Measurements from ENCODE around the gene MSH5. TPM values are rescaled to one million over a fixed set of nuclear protein-coding genes. Genes with fewer than 3 reads are reported as not detected.

MSH5 gene
- polyA plus RNA-seq, 1 donor (not counting 4 experiments of a cell fraction or from before 2014, with no cell fraction given) = 14.8 TPM

GRCh38 chr6:31794294-31794865, 54.6 kb downstream of the MSH5 start:
- Histone ChIP-seq H3K4me2 (ENCODE audit: control insufficient read depth, extremely low read depth, insufficient read depth, low read depth, low read length) (peak overlapping the region; percentile 72), H3K9me1 (ENCODE audit: control insufficient read depth, extremely low read depth, insufficient read depth, low read length) (no peaks in the 10 kb centered on the region), H3K9me3 (ENCODE audit: control insufficient read depth, low read depth, low read length) (no peaks in the 10 kb centered on the region), H3K4me3 (ENCODE audit: control insufficient read depth in 2 of 3, extremely low read depth in 1 of 3, insufficient read depth in 2 of 3, low read depth in 1 of 3, low read length in 3 of 3) (peak overlapping the region; percentile 78 to 90 (median 80)), H3K36me3 (ENCODE audit: control insufficient read depth in 2 of 2, extremely low read depth in 1 of 2, insufficient read depth in 2 of 2, low read length in 2 of 2) (peaks cover 9 to 26% of the 10 kb centered on the region in 2 experiments), H4K20me1 (ENCODE audit: control insufficient read depth, extremely low read depth, insufficient read depth, low read length) (no peaks in the 10 kb centered on the region), H3K9ac (ENCODE audit: control insufficient read depth, extremely low read depth, insufficient read depth, low read length) (peak overlapping the region; percentile 98), H3K4me1 (ENCODE audit: control insufficient read depth, extremely low read depth, insufficient read depth, low read length) (peaks cover 32% of the 10 kb centered on the region), H2AFZ (ENCODE audit: control insufficient read depth, low read length) (no peak overlapping the region), H3K79me2 (ENCODE audit: control insufficient read depth, insufficient read depth, low read length) (peaks cover 35% of the 10 kb centered on the region), H3K27me3 (ENCODE audit: control insufficient read depth, extremely low read depth, insufficient read depth, low read length) (no peaks in the 10 kb centered on the region), H3K27ac (ENCODE audit: control insufficient read depth, insufficient read depth, low read length) (peak overlapping the region; percentile 91)
- dilution Hi-C loops (cut with MboI; ENCODE audit: extremely low pct_ligation_motif_present, low sequenced_read_pairs) = no loop called here
- TF ChIP-seq EZH2 (IDR thresholded peaks at IDR 0.05; ENCODE audit: low read length) (no peak), CTCF (optimal IDR thresholded peaks at IDR 0.05 in 1 of 3, IDR thresholded peaks at IDR 0.05 in 1 of 3, conservative IDR thresholded peaks at IDR 0.05 in 1 of 3; ENCODE audit: extremely low read depth in 1 of 3, insufficient read depth in 2 of 3, low read length in 3 of 3) (no peak)
- no peak for FAIRE-seq
- DNase-seq (ENCODE audit: low read depth, low spot score) = no peak

- Histone ChIP-seq H4K20me1 (ENCODE audit: control insufficient read depth, extremely low read depth, insufficient read depth, low read length) (no peaks in the 10 kb centered on the region), H2AFZ (ENCODE audit: control insufficient read depth, low read length) (peak overlapping the region; percentile 58), H3K79me2 (ENCODE audit: control insufficient read depth, insufficient read depth, low read length) (peaks cover 33% of the 10 kb centered on the region), H3K9me1 (ENCODE audit: control insufficient read depth, extremely low read depth, insufficient read depth, low read length) (no peaks in the 10 kb centered on the region), H3K4me1 (ENCODE audit: control insufficient read depth, extremely low read depth, insufficient read depth, low read length) (peaks cover 32% of the 10 kb centered on the region), H3K4me2 (ENCODE audit: control insufficient read depth, extremely low read depth, insufficient read depth, low read depth, low read length) (peak overlapping the region; percentile 72), H3K27ac (ENCODE audit: control insufficient read depth, insufficient read depth, low read length) (peak overlapping the region; percentile 91), H3K27me3 (ENCODE audit: control insufficient read depth, extremely low read depth, insufficient read depth, low read length) (no peaks in the 10 kb centered on the region), H3K9ac (ENCODE audit: control insufficient read depth, extremely low read depth, insufficient read depth, low read length) (peak overlapping the region; percentile 98), H3K9me3 (ENCODE audit: control insufficient read depth, low read depth, low read length) (no peaks in the 10 kb centered on the region), H3K36me3 (ENCODE audit: control insufficient read depth in 2 of 2, extremely low read depth in 1 of 2, insufficient read depth in 2 of 2, low read length in 2 of 2) (peaks cover 8 to 23% of the 10 kb centered on the region in 2 experiments), H3K4me3 (ENCODE audit: control insufficient read depth in 2 of 3, extremely low read depth in 1 of 3, insufficient read depth in 2 of 3, low read depth in 1 of 3, low read length in 3 of 3) (peak overlapping the region; percentile 78 to 90 (median 80))
- no peak for TF ChIP-seq CTCF (optimal IDR thresholded peaks at IDR 0.05 in 1 of 3, IDR thresholded peaks at IDR 0.05 in 1 of 3, conservative IDR thresholded peaks at IDR 0.05 in 1 of 3; ENCODE audit: extremely low read depth in 1 of 3, insufficient read depth in 2 of 3, low read length in 3 of 3)
- TF ChIP-seq EZH2 (IDR thresholded peaks at IDR 0.05; ENCODE audit: low read length) = no peak
- dilution Hi-C loops (cut with MboI; ENCODE audit: extremely low pct_ligation_motif_present, low sequenced_read_pairs) = no loop called here
- FAIRE-seq (no peak), DNase-seq (ENCODE audit: low read depth, low spot score) (no peak)
These were observed 55.2 kb downstream of the MSH5 start for GRCh38 chr6:31794866-31795615.

Measured in keratinocyte (primary cell).